CD14-positive monocyte (primary cell): Measurements from ENCODE around the gene HKDC1. TPM values are rescaled to one million over a fixed set of nuclear protein-coding genes. Genes with fewer than 3 reads are reported as not detected.
"Not testable (repeated sequence)": the region's sequence is repeated elsewhere in the genome, so short reads cannot be mapped to it uniquely, and the experiment has no call there.

Source experiments
- DNase-seq, 3 donors: peaks; one replicate each; pipeline ENCODE4 v3.0.0-alpha.2; 2011 to 2022
- H2AFZ ChIP-seq: 2 replicates; pipeline ENCODE4 v1.6.0; 2012; ENCODE audit warnings: mild to moderate bottlenecking, low read depth, low read length, inconsistent platforms; ENCODE audit not compliant: insufficient read depth, poor library complexity, severe bottlenecking
- H3K27ac ChIP-seq, 2 donors: 1 replicate in 1 of 2; 2 replicates in 1 of 2; pipeline ENCODE4 v1.5.1; 2012 to 2013; ENCODE audit warnings: low read length in 2 of 2, control low read depth in 1 of 2, inconsistent platforms in 1 of 2, low read depth in 1 of 2, mild to moderate bottlenecking in 1 of 2
- H3K27me3 ChIP-seq, 2 donors: one replicate each; pipeline versions ENCODE4 v1.6.0 to v1.6.1; 2011 to 2013; ENCODE audit warnings: low read length in 2 of 2; ENCODE audit not compliant: control insufficient read depth in 2 of 2, insufficient read depth in 2 of 2
- H3K36me3 ChIP-seq, 2 donors: replicated peaks in 1 of 2; 1 replicate in 1 of 2; 2 replicates in 1 of 2; pipeline versions ENCODE4 v1.5.1 to v1.6.1; 2012 to 2013; ENCODE audit warnings: low read length in 2 of 2, control low read depth in 1 of 2, inconsistent platforms in 1 of 2, mild to moderate bottlenecking in 1 of 2; ENCODE audit not compliant: insufficient read depth in 2 of 2, control insufficient read depth in 1 of 2
- H3K4me1 ChIP-seq, 2 donors: 1 replicate in 1 of 2; 2 replicates in 1 of 2; pipeline versions ENCODE4 v1.5.1 to v1.6.1; 2012 to 2013; ENCODE audit warnings: low read length in 2 of 2, control low read depth in 1 of 2, inconsistent platforms in 1 of 2, mild to moderate bottlenecking in 1 of 2, moderate library complexity in 1 of 2; ENCODE audit not compliant: insufficient read depth in 2 of 2, control insufficient read depth in 1 of 2
- H3K4me2 ChIP-seq: replicated peaks from 2 replicates; pipeline ENCODE3; 2012; ENCODE audit warnings: low read length, moderate library complexity, mild to moderate bottlenecking; ENCODE audit not compliant: poor library complexity, severe bottlenecking; ENCODE audit errors: extremely low read depth
- H3K4me3 ChIP-seq, 3 experiments: fragments of 200-600 bp in 1 of 3; sonication (generic) in 1 of 3; replicated peaks in 1 of 3; 1 replicate in 2 of 3; 2 replicates in 1 of 3; pipeline ENCODE4 v1.5.1; 2011 to 2013; ENCODE audit warnings: low read length in 3 of 3, mild to moderate bottlenecking in 3 of 3, control low read depth in 2 of 3, low read depth in 2 of 3, inconsistent platforms in 1 of 3, moderate library complexity in 1 of 3
- H3K79me2 ChIP-seq: 2 replicates; pipeline ENCODE4 v1.6.0; 2012; ENCODE audit warnings: mild to moderate bottlenecking, control low read depth, inconsistent platforms, low read length, moderate library complexity; ENCODE audit not compliant: insufficient read depth
- H3K9ac ChIP-seq: 2 replicates; pipeline ENCODE4 v1.6.0; 2017; ENCODE audit warnings: low read length, mild to moderate bottlenecking; ENCODE audit not compliant: insufficient read depth, poor library complexity, severe bottlenecking
- H3K9me3 ChIP-seq, 2 donors: replicated peaks in 1 of 2; 1 replicate in 1 of 2; 2 replicates in 1 of 2; pipeline versions ENCODE4 v1.5.1 to v1.6.1; 2012 to 2013; ENCODE audit warnings: low read length in 2 of 2, control low read depth in 1 of 2; ENCODE audit not compliant: control insufficient read depth in 1 of 2, insufficient read depth in 1 of 2
- H4K20me1 ChIP-seq: 2 replicates; pipeline ENCODE4 v1.6.0; 2012; ENCODE audit warnings: mild to moderate bottlenecking, low read length, control low read depth, moderate library complexity; ENCODE audit not compliant: insufficient read depth
- H3K27ac Mint-ChIP-seq, 7 donors: one replicate each; pipeline ENCODE4 v1.8.0; 2020; ENCODE audit warnings: mild to moderate bottlenecking in 7 of 7, mixed read lengths in 7 of 7, moderate library complexity in 6 of 7, inconsistent platforms in 2 of 7
- H3K27me3 Mint-ChIP-seq, 3 donors: one replicate each; pipeline ENCODE4 v1.8.0; 2021 to 2022; ENCODE audit warnings: low read depth in 3 of 3, mild to moderate bottlenecking in 3 of 3, mixed read lengths in 3 of 3, moderate library complexity in 3 of 3, inconsistent platforms in 1 of 3
- H3K36me3 Mint-ChIP-seq, 2 donors: one replicate each; pipeline ENCODE4 v1.8.0; 2020; ENCODE audit warnings: mixed read lengths in 2 of 2, inconsistent platforms in 1 of 2, mild to moderate bottlenecking in 1 of 2
- H3K4me1 Mint-ChIP-seq: one replicate; pipeline ENCODE4 v1.8.0; 2020; ENCODE audit warnings: mild to moderate bottlenecking, mixed read lengths
- H3K4me3 Mint-ChIP-seq, 2 donors: one replicate each; pipeline ENCODE4 v1.8.0; 2020; ENCODE audit warnings: mild to moderate bottlenecking in 2 of 2, mixed read lengths in 2 of 2, moderate library complexity in 1 of 2
- H3K9me3 Mint-ChIP-seq, 7 donors: one replicate each; pipeline ENCODE4 v1.8.0; 2020 to 2022; ENCODE audit warnings: mixed read lengths in 7 of 7, mild to moderate bottlenecking in 6 of 7, moderate library complexity in 6 of 7, inconsistent platforms in 2 of 7
- CTCF ChIP-seq: fragments of 200-600 bp; IDR thresholded peaks from one replicate; pipeline ENCODE4 v1.8.0; 2022; ENCODE audit warnings: antibody characterized with exemption, mild to moderate bottlenecking
- WGBS: methylation state at CpG from one replicate; pipeline ENCODE4 v1.1.5; 2013; ENCODE audit warnings: missing lambda C conversion rate; ENCODE audit not compliant: insufficient coverage; 5-methylcytosine and 5-hydroxymethylcytosine counted together
- intact Hi-C, 2 donors: fragments of 100-400 bp; cut with micrococcal nuclease; formaldehyde crosslinking; loops; one replicate each; pipeline versions ENCODE4 v1.15.0 to v1.15.1; 2023
- polyA plus RNA-seq, 3 donors: library from polyadenylated mRNA; depleted of rRNA in 1 of 3; unstranded in 2 of 3; stranded (reverse) in 1 of 3; fragments of 300-500 nt in 2 of 3; fragments of >200 nt in 1 of 3; fragmentation: Illumina TruSeq in 2 of 3; gene quantifications; 1 replicate in 2 of 3; 2 replicates in 1 of 3; pipeline ENCODE4 v1.2.3, GENCODE V29; 2012 to 2021

Gene HKDC1
- polyA plus RNA-seq, 3 donors: not detected

- no peak overlapping the region for H3K27ac ChIP-seq
- peaks cover 3% of the 10 kb centered on the region for H3K4me1 Mint-ChIP-seq
Measured at GRCh38 chr10:69248117-69248730, 28.1 kb downstream of the HKDC1 start.

DNA sequence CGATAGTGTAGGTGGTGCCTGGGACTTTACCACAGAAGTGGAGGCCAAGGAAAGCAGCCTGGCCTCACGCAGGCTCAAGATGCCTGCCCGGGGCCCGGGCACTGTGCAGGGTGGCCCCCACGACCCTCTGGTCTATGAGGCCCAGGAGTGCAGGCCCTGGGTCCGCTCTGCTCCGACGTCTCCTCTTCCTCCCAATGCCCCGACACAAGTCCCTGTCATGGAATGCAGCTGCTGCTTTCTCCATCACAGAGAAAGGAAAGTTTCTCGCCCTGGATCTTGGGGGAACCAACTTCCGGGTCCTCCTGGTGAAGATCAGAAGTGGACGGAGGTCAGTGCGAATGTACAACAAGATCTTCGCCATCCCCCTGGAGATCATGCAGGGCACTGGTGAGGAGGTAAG, 29.9 kb downstream of the HKDC1 start:
- no peak overlapping the region for H3K4me2 ChIP-seq
- no peak overlapping the region for H3K4me3 ChIP-seq
- intact Hi-C loops: no loop called here
- no peak overlapping the region for H3K4me3 Mint-ChIP-seq
- no peak for DNase-seq
- H3K79me2 ChIP-seq: no peaks in the 10 kb centered on the region
- WGBS: 96% methylated on average over 11 of the region's 14 CpGs
- no peaks in the 10 kb centered on the region for H3K27me3 ChIP-seq
- no peak overlapping the region for H3K27ac Mint-ChIP-seq
- TF ChIP-seq CTCF: no peak
- no peak overlapping the region for H3K27ac ChIP-seq
- no peak overlapping the region for H2AFZ ChIP-seq
- peaks cover 3% of the 10 kb centered on the region for H3K4me1 Mint-ChIP-seq
- H4K20me1 ChIP-seq: no peaks in the 10 kb centered on the region
- no peaks in the 10 kb centered on the region for H3K9me3 Mint-ChIP-seq
- H3K9ac ChIP-seq: no peak overlapping the region
- H3K36me3 ChIP-seq: no peaks in the 10 kb centered on the region
- H3K9me3 ChIP-seq: no peaks in the 10 kb centered on the region
- H3K36me3 Mint-ChIP-seq: no peaks in the 10 kb centered on the region
- H3K4me1 ChIP-seq: no peaks in the 10 kb centered on the region
- peaks cover 0 to 6% (median 2%) of the 10 kb centered on the region in 3 donors for H3K27me3 Mint-ChIP-seq

More at GRCh38 chr10:69248117-69248730, 28.1 kb downstream of the HKDC1 start:
- Mint-ChIP-seq H3K36me3 (no peaks in the 10 kb centered on the region), H3K4me3 (no peak overlapping the region), H3K9me3 (no peaks in the 10 kb centered on the region), H3K27me3 (peaks cover 0 to 6% (median 2%) of the 10 kb centered on the region in 3 donors), H3K27ac (no peak overlapping the region)
- TF ChIP-seq CTCF: no peak
- no peak for DNase-seq
- H3K9me3 ChIP-seq: no peaks in the 10 kb centered on the region
- intact Hi-C loops: no loop called here
- H3K27me3 ChIP-seq: no peaks in the 10 kb centered on the region
- no peaks in the 10 kb centered on the region for H4K20me1 ChIP-seq
- H3K4me1 ChIP-seq: no peaks in the 10 kb centered on the region
- H3K79me2 ChIP-seq: no peaks in the 10 kb centered on the region
- H3K9ac ChIP-seq: no peak overlapping the region
- no peak overlapping the region for H2AFZ ChIP-seq
- H3K4me3 ChIP-seq: no peak overlapping the region
- WGBS: 92% methylated on average over 14 of the region's 24 CpGs
- H3K4me2 ChIP-seq: no peak overlapping the region
- no peaks in the 10 kb centered on the region for H3K36me3 ChIP-seq

- H3K4me2 ChIP-seq, intact Hi-C loops, H4K20me1 ChIP-seq, H3K79me2 ChIP-seq, H3K9ac ChIP-seq, H3K4me3 ChIP-seq, H3K9me3 Mint-ChIP-seq, H3K9me3 ChIP-seq, H3K4me3 Mint-ChIP-seq, H3K4me1 ChIP-seq, H3K36me3 ChIP-seq, H2AFZ ChIP-seq, H3K27ac ChIP-seq, DNase-seq, H3K27me3 ChIP-seq, H3K27me3 Mint-ChIP-seq, H3K27ac Mint-ChIP-seq, H3K4me1 Mint-ChIP-seq, H3K36me3 Mint-ChIP-seq: not testable (repeated sequence)
- WGBS: no CpG with 5 or more reads among the region's 2 CpGs
Measured at GRCh38 chr10:69251417-69251816, 31.3 kb downstream of the HKDC1 start.
